ENCODE measurements around the gene TRAPPC6A. TPM values are rescaled to one million over a fixed set of nuclear protein-coding genes. Genes with fewer than 3 reads are reported as not detected.
A peak's percentile ranks its signal among the peaks of the same experiment; 100 is the strongest.

TRAPPC6A gene, protein sequence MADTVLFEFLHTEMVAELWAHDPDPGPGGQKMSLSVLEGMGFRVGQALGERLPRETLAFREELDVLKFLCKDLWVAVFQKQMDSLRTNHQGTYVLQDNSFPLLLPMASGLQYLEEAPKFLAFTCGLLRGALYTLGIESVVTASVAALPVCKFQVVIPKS
- total RNA-seq (10 to 100 TPM in 8 of 9 donors, 1 to 10 TPM in 1; 7.7 to 22.8 (median 18.6) TPM), polyA plus RNA-seq (10 to 100 TPM; 12.3 to 19.2 TPM)
- long read RNA-seq, donor 1, partial matches to known transcripts, result 2 of 8 reads
- long read RNA-seq, donor 1, other reads (novel, unspliced or antisense), result 4 of 8 reads
- long read RNA-seq, donor 2, partial matches to known transcripts, result 1 of 5 reads
- long read RNA-seq, donor 2, other reads (novel, unspliced or antisense), result 3 of 5 reads
- long read RNA-seq, donor 3, partial matches to known transcripts, result 3 of 9 reads
- long read RNA-seq, donor 3, other reads (novel, unspliced or antisense), result 2 of 9 reads

DNA sequence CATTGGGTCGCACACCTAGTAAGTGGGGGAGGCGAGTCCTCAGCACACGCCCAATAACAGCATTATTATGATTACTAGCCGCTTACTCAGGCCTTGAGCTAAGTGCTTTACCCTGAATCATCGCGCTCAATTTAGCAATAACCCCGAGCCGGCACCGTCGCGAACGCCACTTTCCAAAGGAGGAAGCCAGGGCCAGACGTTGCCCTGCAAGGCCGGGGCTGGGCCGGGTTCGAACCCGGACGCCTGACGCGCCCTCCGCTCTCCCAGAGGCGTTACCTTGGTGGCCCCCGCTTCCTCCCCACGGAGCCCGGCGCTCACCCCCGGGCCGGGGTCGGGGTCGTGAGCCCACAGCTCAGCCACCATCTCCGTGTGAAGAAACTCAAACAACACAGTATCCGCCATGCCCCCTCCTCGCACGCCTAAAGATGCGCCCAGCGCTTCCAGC lies at the start of gene TRAPPC6A:
Gene TRAPPC6A (minus strand): TSS at position 421 of the 445 bp plus-strand sequence. CDS start 19 bp downstream, at position 402.
- intact Hi-C loops (cut with DNase I), result loop anchor here in 5 of 10 donors (2.0 to 10.0 kb wide), 5 partner anchors 51 to 101 kb away; partner anchors contain the start of genes PPP1R37 (in 4 of the 5), GEMIN7 (in 1 of the 5) and ZNF296 (in 1 of the 5)
- ATAC-seq, result peak in 1 of 4 donors; percentile 2

DNA sequence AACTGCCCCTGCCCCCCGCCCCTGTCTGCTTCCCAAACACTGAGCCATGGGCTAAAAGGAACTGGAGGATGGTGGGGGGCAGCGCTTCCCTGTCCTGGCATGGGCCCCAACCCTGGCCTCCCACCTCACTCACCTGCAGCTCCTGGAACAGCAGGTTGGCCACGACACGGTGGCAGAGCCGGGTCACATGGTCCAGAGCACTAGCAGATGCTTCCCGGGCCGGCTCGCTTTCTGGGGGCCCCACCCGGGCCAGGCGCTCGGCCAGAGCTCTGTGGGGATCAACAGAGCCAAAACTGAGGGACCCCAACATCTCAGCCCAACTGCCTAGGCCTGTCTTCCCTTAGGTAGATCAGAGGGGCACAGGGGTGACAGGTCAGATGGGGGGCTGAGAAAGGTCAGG lies 46.6 kb upstream of the TRAPPC6A start:
- no peaks in the 10 kb centered on the region for H3K9me3 ChIP-seq
- 62 to 93% (median 83%) methylated on average over 3 to 11 of the region's 11 CpGs for WGBS, 4 donors
- DNase-seq (no peak), ATAC-seq (peak in 1 of 4 donors; percentile 13)
- H3K27ac ChIP-seq, result no peak overlapping the region
- TF ChIP-seq, protein P1, sequence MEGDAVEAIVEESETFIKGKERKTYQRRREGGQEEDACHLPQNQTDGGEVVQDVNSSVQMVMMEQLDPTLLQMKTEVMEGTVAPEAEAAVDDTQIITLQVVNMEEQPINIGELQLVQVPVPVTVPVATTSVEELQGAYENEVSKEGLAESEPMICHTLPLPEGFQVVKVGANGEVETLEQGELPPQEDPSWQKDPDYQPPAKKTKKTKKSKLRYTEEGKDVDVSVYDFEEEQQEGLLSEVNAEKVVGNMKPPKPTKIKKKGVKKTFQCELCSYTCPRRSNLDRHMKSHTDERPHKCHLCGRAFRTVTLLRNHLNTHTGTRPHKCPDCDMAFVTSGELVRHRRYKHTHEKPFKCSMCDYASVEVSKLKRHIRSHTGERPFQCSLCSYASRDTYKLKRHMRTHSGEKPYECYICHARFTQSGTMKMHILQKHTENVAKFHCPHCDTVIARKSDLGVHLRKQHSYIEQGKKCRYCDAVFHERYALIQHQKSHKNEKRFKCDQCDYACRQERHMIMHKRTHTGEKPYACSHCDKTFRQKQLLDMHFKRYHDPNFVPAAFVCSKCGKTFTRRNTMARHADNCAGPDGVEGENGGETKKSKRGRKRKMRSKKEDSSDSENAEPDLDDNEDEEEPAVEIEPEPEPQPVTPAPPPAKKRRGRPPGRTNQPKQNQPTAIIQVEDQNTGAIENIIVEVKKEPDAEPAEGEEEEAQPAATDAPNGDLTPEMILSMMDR (IDR thresholded peaks at IDR 0.05), result no peak
- no peak for TF ChIP-seq POLR2A (IDR thresholded peaks at IDR 0.05)
- no peaks in the 10 kb centered on the region for H3K36me3 ChIP-seq
- no peaks in the 10 kb centered on the region for H3K27me3 ChIP-seq
- H3K4me3 ChIP-seq, result no peak overlapping the region
- intact Hi-C loops (cut with DNase I), result no loop called here
- no peaks in the 10 kb centered on the region for H3K4me1 ChIP-seq

More for the DNA sequence above, at the start of gene TRAPPC6A:
- Histone ChIP-seq H3K9me3 (no peaks in the 10 kb centered on the region), H3K27ac (peak within 1 kb of the TSS; percentile 14 to 97 (median 88)), H3K27me3 (no peaks in the 10 kb centered on the region), H3K4me1 (peaks cover 0 to 37% (median 27%) of the 10 kb centered on the region in 12 donors), H3K36me3 (peaks cover 0 to 20% (median 0%) of the 10 kb centered on the region in 9 donors), H3K4me3 (peak within 1 kb of the TSS; percentile 54 to 95 (median 84))
- no peak for DNase-seq
- TF ChIP-seq POLR2A (IDR thresholded peaks at IDR 0.05), result peak in 1 of 2 donors; percentile 72
- TF ChIP-seq, protein P1 (IDR thresholded peaks at IDR 0.05), result no peak
- WGBS, 4 donors, result 0 to 1% (median 1%) methylated on average over 22 to 36 of the region's 36 CpGs

DNA sequence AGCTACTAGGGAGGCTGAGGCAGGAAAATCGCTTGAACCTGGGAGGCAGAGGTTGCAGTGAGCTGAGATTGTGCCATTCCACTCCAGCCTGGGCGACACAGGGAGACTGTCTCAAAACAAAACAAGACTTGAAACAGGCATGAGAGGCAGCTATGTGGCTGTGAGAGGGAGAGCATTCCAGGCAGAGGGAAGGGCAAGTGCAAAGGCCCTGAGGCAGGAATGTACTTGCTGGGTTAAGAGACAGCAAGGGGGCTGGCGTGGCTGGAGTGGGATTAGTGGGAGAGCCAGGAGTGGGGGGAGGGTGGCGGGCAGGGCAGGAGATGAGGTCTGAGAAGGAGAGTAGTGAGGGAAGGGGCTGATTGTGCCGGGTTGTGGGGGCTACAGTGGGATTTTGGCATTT lies 45.8 kb upstream of the TRAPPC6A start:
- Histone ChIP-seq H3K4me3 (no peak overlapping the region), H3K36me3 (no peaks in the 10 kb centered on the region), H3K27ac (no peak overlapping the region), H3K4me1 (no peaks in the 10 kb centered on the region), H3K27me3 (peaks cover 0 to under 1% (median 0%) of the 10 kb centered on the region in 9 donors), H3K9me3 (no peaks in the 10 kb centered on the region)
- intact Hi-C loops (cut with DNase I), result no loop called here
- no peak for ATAC-seq
- no peak for DNase-seq
- no peak for TF ChIP-seq POLR2A (IDR thresholded peaks at IDR 0.05)
- TF ChIP-seq, protein P1 (IDR thresholded peaks at IDR 0.05), result no peak
- WGBS, 4 donors, result 84 to 95% (median 91%) methylated on average over 5 of the region's 5 CpGs

DNA sequence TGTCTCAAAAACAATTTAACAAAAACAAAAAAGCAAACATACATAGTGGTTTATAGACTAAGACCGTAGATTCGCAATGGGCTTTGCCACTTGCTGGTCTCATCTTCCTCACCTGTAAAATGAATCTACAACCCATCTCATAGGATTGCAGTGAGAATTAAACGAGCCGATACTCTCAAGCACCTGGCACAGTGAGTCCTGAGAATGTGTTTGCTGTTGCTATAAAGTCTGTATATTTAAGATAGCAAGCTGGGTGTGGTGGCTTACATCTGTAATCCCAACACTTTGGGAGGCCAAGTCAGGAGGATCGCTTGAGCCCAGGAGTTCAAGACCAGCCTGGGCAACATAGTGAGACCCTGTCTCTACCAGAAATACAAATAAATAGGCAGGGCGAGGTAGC lies 44.7 kb upstream of the TRAPPC6A start:
- Histone ChIP-seq H3K9me3 (no peaks in the 10 kb centered on the region), H3K4me1 (peaks cover 0 to 2% (median 0%) of the 10 kb centered on the region in 12 donors), H3K36me3 (no peaks in the 10 kb centered on the region), H3K27me3 (peaks cover 0 to 12% (median 2%) of the 10 kb centered on the region in 9 donors), H3K27ac (no peak overlapping the region), H3K4me3 (no peak overlapping the region)
- ATAC-seq (no peak), DNase-seq (no peak)
- 90 to 97% (median 95%) methylated on average over 6 of the region's 6 CpGs for WGBS, 4 donors
- intact Hi-C loops (cut with DNase I), result no loop called here
- TF ChIP-seq, protein P1 (IDR thresholded peaks at IDR 0.05), result no peak
- TF ChIP-seq POLR2A (IDR thresholded peaks at IDR 0.05), result no peak
